Pancreas (tissue), 10 donors: ENCODE data around the gene FHIT. TPM values are rescaled to one million over a fixed set of nuclear protein-coding genes. Genes with fewer than 3 reads are reported as not detected.

Source experiments
- ATAC-seq, 4 donors: fragments of 200-7000 bp; cut with Tn5 transposase; one replicate each; pipeline versions ENCODE4 v1.8.0 to v1.9.1; 2020; ENCODE audit warnings: mild to moderate bottlenecking in 4 of 4, moderate library complexity in 4 of 4
- DNase-seq, 6 donors: peaks; one replicate each; pipeline ENCODE4 v3.0.0-alpha.2; 2020
- FAIRE-seq: peaks from 2 replicates; lab custom pipeline; 2012; peaks lifted over from hg19 to GRCh38; lab: Jason Lieb, UNC
- H3K27ac ChIP-seq, 4 donors: fragments of 200-600 bp; sonication (generic); 1 replicate in 3 of 4; 2 replicates in 1 of 4; pipeline versions ENCODE4 v1.5.0 to v1.8.0; 2020
- H3K27me3 ChIP-seq, 4 donors: fragments of 200-600 bp; one replicate each; pipeline ENCODE4 v1.8.0; 2021
- H3K36me3 ChIP-seq, 3 donors: fragments of 200-600 bp; sonication (generic) in 1 of 3; one replicate each; pipeline versions ENCODE4 v1.5.0 to v1.8.0; 2020 to 2021
- H3K4me1 ChIP-seq, 3 donors: fragments of 200-600 bp; one replicate each; pipeline ENCODE4 v1.8.0; 2021
- H3K4me3 ChIP-seq, 4 donors: fragments of 200-600 bp; sonication (generic) in 2 of 4; one replicate each; pipeline versions ENCODE4 v1.5.0 to v1.8.0; 2020 to 2021
- H3K9me3 ChIP-seq, 4 donors: fragments of 200-600 bp; one replicate each; pipeline ENCODE4 v1.8.0; 2021
- CTCF ChIP-seq, 4 donors: fragments of 200-600 bp; sonication (generic) in 3 of 4; IDR thresholded peaks; one replicate each; pipeline versions ENCODE4 v1.5.0 to v1.8.0; 2021; ENCODE audit warnings: antibody characterized with exemption in 4 of 4
- WGBS, 2 donors: extraction: QIAGEN DNeasy Blood & Tissue Kit; methylation state at CpG; one replicate each; pipeline ENCODE4 v1.1.7; 2013; 5-methylcytosine and 5-hydroxymethylcytosine counted together
- intact Hi-C, 3 donors: fragments of 100-400 bp; cut with DNase I; formaldehyde crosslinking; loops; one replicate each; pipeline versions ENCODE4 v1.11.1 to v1.14.2; 2022
- polyA plus RNA-seq, 2 donors: library from polyadenylated mRNA; stranded (reverse); fragments of 200-250 nt; gene quantifications; one replicate each; pipeline ENCODE4 v1.2.3, GENCODE V29; 2013
- total RNA-seq, 6 donors: library from RNA; stranded (reverse); fragmentation: NEBNext Ultra II Directional in 4 of 6; extraction: Animal tissue kit (Norgen Biotek cat#: 25700) in 4 of 6; gene quantifications; one replicate each; pipeline versions ENCODE4 v1.2.1 to v1.2.4, GENCODE V29; 2021 to 2023
- donor health status: healthy with polysubstance abuse.
- donor health status: DM: no; HTN: no; CAD: no; lungs with moderate emphysema.
- donor health status: DM: no; HTN: no; CAD: no.
- donor health status: control.
- donor health status: control.
- donor health status: Bipolar disorder and iron deficiency.
- donor health status: DM: yes; HTN: yes; CAD: no.
- donor health status: DM: no; HTN: no; CAD: no.
- donor health status: DM: no; HTN: no; CAD: no.
- donor health status: DM: yes; HTN: yes; CAD: no.

FHIT gene
- total and polyA plus RNA-seq, 8 donors, result 4.8 to 15.7 (median 8.0) TPM

- FAIRE-seq, result no peak
- Histone ChIP-seq H3K4me1 (no peaks in the 10 kb centered on the region), H3K36me3 (no peaks in the 10 kb centered on the region), H3K27me3 (no peaks in the 10 kb centered on the region), H3K4me3 (no peak overlapping the region), H3K27ac (no peak overlapping the region), H3K9me3 (no peaks in the 10 kb centered on the region)
- TF ChIP-seq CTCF (IDR thresholded peaks at IDR 0.05), result no peak
- intact Hi-C loops, result no loop called here
- no peak for ATAC-seq
- no peak for DNase-seq
These were observed 935.0 kb downstream of the FHIT start for GRCh38 chr3:60316121-60316797.

DNA sequence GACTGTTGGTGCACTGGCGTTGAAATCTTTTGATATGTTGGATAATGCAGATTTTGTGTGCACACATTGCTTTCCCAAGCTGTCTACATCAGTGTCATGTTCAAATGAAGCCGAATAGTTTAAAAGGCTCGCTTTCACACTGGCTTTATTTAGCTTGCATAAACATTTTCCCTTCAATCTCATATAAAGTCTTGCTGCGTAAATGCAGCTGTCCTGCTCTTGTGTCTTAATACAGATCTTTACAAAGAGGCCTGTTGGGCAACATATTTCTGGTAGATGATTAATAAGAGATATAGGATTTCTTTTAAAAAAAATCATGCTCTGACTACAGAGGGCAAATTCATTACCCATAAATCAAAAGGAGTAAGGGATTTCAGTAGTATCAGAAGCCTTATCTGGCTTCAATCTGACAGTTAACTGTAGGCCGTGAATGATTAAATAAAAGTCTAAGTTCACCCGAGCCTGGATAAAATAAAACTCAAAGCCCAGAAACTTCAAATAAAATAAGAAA is 937.2 kb downstream of the FHIT start:
- DNase-seq (no peak), ATAC-seq (peak in 3 of 4 donors; percentile 34 to 70 (median 64)), FAIRE-seq (no peak)
- Histone ChIP-seq H3K9me3 (no peaks in the 10 kb centered on the region), H3K27me3 (no peaks in the 10 kb centered on the region), H3K4me3 (no peak overlapping the region), H3K4me1 (no peaks in the 10 kb centered on the region), H3K27ac (no peak overlapping the region), H3K36me3 (no peaks in the 10 kb centered on the region)
- WGBS, 2 donors, result 53 to 63% methylated on average over 6 of the region's 6 CpGs
- TF ChIP-seq CTCF (IDR thresholded peaks at IDR 0.05), result no peak
- intact Hi-C loops, result no loop called here

- Histone ChIP-seq H3K36me3 (no peaks in the 10 kb centered on the region), H3K4me3 (no peak overlapping the region), H3K27ac (no peak overlapping the region), H3K9me3 (no peaks in the 10 kb centered on the region), H3K4me1 (no peaks in the 10 kb centered on the region), H3K27me3 (no peaks in the 10 kb centered on the region)
- ATAC-seq (no peak), DNase-seq (no peak), FAIRE-seq (no peak)
- 54 to 63% methylated on average over 4 of the region's 4 CpGs for WGBS, 2 donors
- intact Hi-C loops, result no loop called here
- TF ChIP-seq CTCF (IDR thresholded peaks at IDR 0.05), result no peak
These were observed 937.9 kb downstream of the FHIT start for GRCh38 chr3:60313231-60313798.

DNA sequence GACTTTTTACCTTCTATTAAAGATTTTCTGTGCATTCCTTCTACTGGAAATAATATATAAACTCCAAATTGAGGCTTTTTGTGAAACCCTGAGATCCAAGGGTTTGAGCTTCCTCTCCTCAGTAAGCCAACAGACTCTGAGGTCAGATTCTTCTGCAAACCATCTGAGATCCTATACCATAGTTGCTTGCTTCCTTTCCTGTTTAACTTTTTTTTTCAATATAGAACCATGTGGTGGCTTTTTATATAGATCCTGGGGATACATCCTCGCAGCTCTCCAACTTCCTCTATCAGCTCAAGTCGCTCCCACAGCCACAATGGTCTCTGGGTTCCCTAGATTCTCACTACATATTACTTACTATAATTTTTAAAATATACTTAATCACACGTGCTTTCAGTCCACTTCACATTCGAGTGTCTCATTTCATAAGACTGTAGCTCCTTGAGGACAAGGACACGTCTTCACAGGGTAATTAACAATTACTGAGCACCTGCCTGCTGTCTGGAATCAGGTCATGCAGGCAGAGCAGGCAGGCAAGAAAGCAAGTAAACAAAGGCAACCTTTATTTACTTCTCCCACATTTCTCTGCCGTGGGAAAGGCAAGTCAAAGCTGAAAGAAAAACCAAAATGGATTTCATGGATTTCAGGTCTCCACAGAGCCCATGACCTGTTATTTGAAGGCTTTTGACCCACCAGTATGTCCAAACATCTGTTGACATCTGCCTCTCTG is 941.5 kb downstream of the FHIT start:
- no peak for ATAC-seq
- Histone ChIP-seq H3K36me3 (no peaks in the 10 kb centered on the region), H3K27me3 (no peaks in the 10 kb centered on the region), H3K27ac (no peak overlapping the region), H3K4me3 (no peak overlapping the region), H3K4me1 (no peaks in the 10 kb centered on the region), H3K9me3 (no peaks in the 10 kb centered on the region)
- WGBS, 2 donors, result 59 to 65% methylated on average over 6 of the region's 6 CpGs
- intact Hi-C loops, result no loop called here
- no peak for TF ChIP-seq CTCF (IDR thresholded peaks at IDR 0.05)
- DNase-seq, result no peak
- no peak for FAIRE-seq
